ENCODE data around the gene C9orf85. TPM values are rescaled to one million over a fixed set of nuclear protein-coding genes. Genes with fewer than 3 reads are reported as not detected.

The C9orf85 gene
- total RNA-seq, 1 donor = 11.2 TPM

GRCh38 chr9:71885467-71885866 lies 26.0 kb upstream of the C9orf85 start:
- peaks cover 85% of the 10 kb centered on the region for H3K79me2 ChIP-seq (ENCODE audit: insufficient read depth, low read length)
- no peaks in the 10 kb centered on the region for H3K36me3 ChIP-seq (ENCODE audit: insufficient read depth, low read length)
- no peak for TF ChIP-seq CTCF (IDR thresholded peaks at IDR 0.05; ENCODE audit: extremely low read depth, low read depth, low read length)

GRCh38 chr9:71886015-71886414 lies 25.4 kb upstream of the C9orf85 start:
- no peak for DNase-seq (ENCODE audit: insufficient read length, low spot score, missing footprints)
- TF ChIP-seq CTCF (IDR thresholded peaks at IDR 0.05; ENCODE audit: extremely low read depth, low read depth, low read length) = no peak
- Histone ChIP-seq H4K20me1 (ENCODE audit: insufficient read depth, low read length) (peaks cover 7% of the 10 kb centered on the region), H3K4me1 (ENCODE audit: insufficient read depth, low read length) (no peaks in the 10 kb centered on the region), H3K27me3 (ENCODE audit: insufficient read depth, low read length) (no peaks in the 10 kb centered on the region), H3K79me2 (ENCODE audit: insufficient read depth, low read length) (peaks cover 88% of the 10 kb centered on the region), H3K4me2 (ENCODE audit: insufficient read depth, low read length) (no peak overlapping the region), H3K9me3 (ENCODE audit: low read depth, low read length) (no peaks in the 10 kb centered on the region), H3K36me3 (ENCODE audit: insufficient read depth, low read length) (no peaks in the 10 kb centered on the region), H2AFZ (ENCODE audit: low read length) (no peak overlapping the region), H3K27ac (ENCODE audit: low read depth, low read length) (no peak overlapping the region), H3K4me3 (ENCODE audit: insufficient read depth, low read length) (no peak overlapping the region)

More at GRCh38 chr9:71885467-71885866, 26.0 kb upstream of the C9orf85 start:
- Histone ChIP-seq H3K9me3 (ENCODE audit: low read depth, low read length) (no peaks in the 10 kb centered on the region), H2AFZ (ENCODE audit: low read length) (no peak overlapping the region), H3K27me3 (ENCODE audit: insufficient read depth, low read length) (no peaks in the 10 kb centered on the region), H4K20me1 (ENCODE audit: insufficient read depth, low read length) (peaks cover 7% of the 10 kb centered on the region), H3K4me2 (ENCODE audit: insufficient read depth, low read length) (no peak overlapping the region), H3K4me1 (ENCODE audit: insufficient read depth, low read length) (no peaks in the 10 kb centered on the region), H3K27ac (ENCODE audit: low read depth, low read length) (no peak overlapping the region), H3K4me3 (ENCODE audit: insufficient read depth, low read length) (no peak overlapping the region)
- no peak for DNase-seq (ENCODE audit: insufficient read length, low spot score, missing footprints)

GRCh38 chr9:71886541-71886940 lies 24.9 kb upstream of the C9orf85 start:
- H4K20me1 ChIP-seq (ENCODE audit: insufficient read depth, low read length) = peaks cover 7% of the 10 kb centered on the region
- no peak overlapping the region for H3K4me2 ChIP-seq (ENCODE audit: insufficient read depth, low read length)
- no peak for TF ChIP-seq CTCF (IDR thresholded peaks at IDR 0.05; ENCODE audit: extremely low read depth, low read depth, low read length)
- H3K27me3 ChIP-seq (ENCODE audit: insufficient read depth, low read length) = no peaks in the 10 kb centered on the region
- H2AFZ ChIP-seq (ENCODE audit: low read length) = no peak overlapping the region
- peaks cover 89% of the 10 kb centered on the region for H3K79me2 ChIP-seq (ENCODE audit: insufficient read depth, low read length)
- H3K4me1 ChIP-seq (ENCODE audit: insufficient read depth, low read length) = no peaks in the 10 kb centered on the region
- H3K9me3 ChIP-seq (ENCODE audit: low read depth, low read length) = no peaks in the 10 kb centered on the region
- no peaks in the 10 kb centered on the region for H3K36me3 ChIP-seq (ENCODE audit: insufficient read depth, low read length)
- no peak overlapping the region for H3K4me3 ChIP-seq (ENCODE audit: insufficient read depth, low read length)
- no peak overlapping the region for H3K27ac ChIP-seq (ENCODE audit: low read depth, low read length)
- no peak for DNase-seq (ENCODE audit: insufficient read length, low spot score, missing footprints)

GRCh38 chr9:71887362-71887761 lies 24.1 kb upstream of the C9orf85 start:
- Histone ChIP-seq H2AFZ (ENCODE audit: low read length) (no peak overlapping the region), H3K4me1 (ENCODE audit: insufficient read depth, low read length) (no peaks in the 10 kb centered on the region), H4K20me1 (ENCODE audit: insufficient read depth, low read length) (peaks cover 7% of the 10 kb centered on the region), H3K27ac (ENCODE audit: low read depth, low read length) (no peak overlapping the region), H3K27me3 (ENCODE audit: insufficient read depth, low read length) (no peaks in the 10 kb centered on the region), H3K4me2 (ENCODE audit: insufficient read depth, low read length) (no peak overlapping the region), H3K9me3 (ENCODE audit: low read depth, low read length) (no peaks in the 10 kb centered on the region), H3K4me3 (ENCODE audit: insufficient read depth, low read length) (no peak overlapping the region), H3K79me2 (ENCODE audit: insufficient read depth, low read length) (peaks cover 85% of the 10 kb centered on the region), H3K36me3 (ENCODE audit: insufficient read depth, low read length) (no peaks in the 10 kb centered on the region)
- TF ChIP-seq CTCF (IDR thresholded peaks at IDR 0.05; ENCODE audit: extremely low read depth, low read depth, low read length) = no peak
- DNase-seq (ENCODE audit: insufficient read length, low spot score, missing footprints) = no peak
